Activated naive CD8-positive, alpha-beta T cell treated with anti-CD3 and anti-CD28 coated beads, Interleukin-2, amount 50 U/mL, for 24 hours (primary cell): Measurements from ENCODE around the gene CRYBG3.

Experiments used
- ATAC-seq: fragments of 150-1000 bp; cut with Tn5 transposase; one replicate; pipeline ENCODE4 v1.10.0; 2021
- DNase-seq: peaks from one replicate; pipeline ENCODE4 v3.0.0; 2021
- H3K27ac Mint-ChIP-seq: one replicate; pipeline ENCODE4 v1.8.0; 2021; ENCODE audit warnings: mild to moderate bottlenecking, mixed read lengths
- H3K27me3 Mint-ChIP-seq: one replicate; pipeline ENCODE4 v1.8.0; 2021; ENCODE audit warnings: mixed read lengths
- H3K36me3 Mint-ChIP-seq: one replicate; pipeline ENCODE4 v1.8.0; 2021; ENCODE audit warnings: low read depth, mixed read lengths
- H3K4me1 Mint-ChIP-seq: one replicate; pipeline ENCODE4 v1.8.0; 2021; ENCODE audit warnings: mixed read lengths
- H3K4me3 Mint-ChIP-seq: one replicate; pipeline ENCODE4 v1.8.0; 2021; ENCODE audit warnings: mild to moderate bottlenecking, moderate library complexity, mixed read lengths
- H3K9me3 Mint-ChIP-seq: one replicate; pipeline ENCODE4 v1.8.0; 2021; ENCODE audit warnings: mixed read lengths

CRYBG3 gene

GRCh38 chr3:97974996-97975395 is 153.2 kb downstream of the CRYBG3 start:
- H3K27ac Mint-ChIP-seq = no peak overlapping the region
- H3K9me3 Mint-ChIP-seq = no peaks in the 10 kb centered on the region
- no peak for DNase-seq
- H3K36me3 Mint-ChIP-seq = peaks cover 15% of the 10 kb centered on the region
- H3K4me3 Mint-ChIP-seq = no peak overlapping the region
- no peak for ATAC-seq
- H3K4me1 Mint-ChIP-seq = peaks cover 30% of the 10 kb centered on the region
- no peaks in the 10 kb centered on the region for H3K27me3 Mint-ChIP-seq

GRCh38 chr3:97975466-97975865 is 153.7 kb downstream of the CRYBG3 start:
- no peak for ATAC-seq
- peaks cover 28% of the 10 kb centered on the region for H3K4me1 Mint-ChIP-seq

DNA sequence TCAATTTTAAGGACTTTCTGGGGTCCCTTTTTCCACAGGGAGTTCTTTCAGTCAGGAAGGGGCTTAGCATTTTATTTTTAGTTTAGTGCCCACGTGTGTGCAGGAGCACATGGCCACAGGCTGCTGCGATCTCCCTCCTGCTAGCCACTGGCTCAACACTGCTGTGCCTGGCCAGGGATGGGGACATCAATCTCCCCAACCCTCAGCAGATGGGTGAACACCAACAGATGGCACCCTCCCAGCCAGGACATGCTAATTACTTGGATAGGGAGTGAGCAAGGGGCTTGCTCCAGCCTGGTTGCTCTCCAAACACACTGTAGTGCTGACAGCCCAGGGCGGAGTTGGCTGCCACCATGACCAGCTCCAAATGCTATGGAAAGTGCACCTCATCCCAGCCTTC is 157.8 kb downstream of the CRYBG3 start:
- DNase-seq = no peak
- peaks cover 2% of the 10 kb centered on the region for H3K27me3 Mint-ChIP-seq
- ATAC-seq = no peak
- peaks cover 28% of the 10 kb centered on the region for H3K4me1 Mint-ChIP-seq
- H3K27ac Mint-ChIP-seq = no peak overlapping the region
- no peaks in the 10 kb centered on the region for H3K36me3 Mint-ChIP-seq
- H3K9me3 Mint-ChIP-seq = no peaks in the 10 kb centered on the region
- no peak overlapping the region for H3K4me3 Mint-ChIP-seq

More at GRCh38 chr3:97975466-97975865, 153.7 kb downstream of the CRYBG3 start:
- H3K4me3 Mint-ChIP-seq = no peak overlapping the region
- H3K27me3 Mint-ChIP-seq = no peaks in the 10 kb centered on the region
- DNase-seq = no peak
- H3K36me3 Mint-ChIP-seq = peaks cover 11% of the 10 kb centered on the region
- no peak overlapping the region for H3K27ac Mint-ChIP-seq
- no peaks in the 10 kb centered on the region for H3K9me3 Mint-ChIP-seq

DNA sequence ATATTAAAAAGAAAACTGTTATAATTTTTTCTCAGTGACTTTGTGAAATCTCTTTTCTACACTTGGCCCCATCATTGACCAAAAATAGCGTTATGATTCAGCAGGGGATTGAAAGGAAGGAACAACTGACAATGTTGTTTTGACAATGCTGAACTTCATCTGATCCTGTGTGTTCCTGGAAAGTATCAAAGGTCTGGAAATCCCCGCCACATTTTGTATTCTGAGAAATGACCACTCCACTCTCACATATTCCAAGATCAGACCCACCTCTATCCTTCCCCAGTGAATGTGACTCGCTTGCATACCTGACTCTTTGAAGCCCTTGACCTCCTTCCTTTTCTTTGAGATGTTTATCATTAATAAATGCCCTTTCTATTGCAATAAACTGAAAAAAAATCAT is 160.1 kb downstream of the CRYBG3 start:
- H3K4me1 Mint-ChIP-seq = peaks cover 28% of the 10 kb centered on the region
- DNase-seq (no peak), ATAC-seq (peak; percentile 84)
- no peaks in the 10 kb centered on the region for H3K9me3 Mint-ChIP-seq
- no peak overlapping the region for H3K4me3 Mint-ChIP-seq
- no peaks in the 10 kb centered on the region for H3K36me3 Mint-ChIP-seq
- H3K27me3 Mint-ChIP-seq = peaks cover 2% of the 10 kb centered on the region
- peak overlapping the region; percentile 68 for H3K27ac Mint-ChIP-seq

- Mint-ChIP-seq H3K4me1 (peaks cover 28% of the 10 kb centered on the region), H3K4me3 (no peak overlapping the region), H3K27ac (no peak overlapping the region), H3K27me3 (peaks cover 2% of the 10 kb centered on the region), H3K9me3 (peaks cover 5% of the 10 kb centered on the region), H3K36me3 (no peaks in the 10 kb centered on the region)
- DNase-seq = no peak
- no peak for ATAC-seq
Measured at GRCh38 chr3:97983933-97984491, 162.2 kb downstream of the CRYBG3 start.

- H3K4me3 Mint-ChIP-seq = no peak overlapping the region
- H3K9me3 Mint-ChIP-seq = peaks cover 5% of the 10 kb centered on the region
- no peak for ATAC-seq
- H3K36me3 Mint-ChIP-seq = no peaks in the 10 kb centered on the region
- H3K4me1 Mint-ChIP-seq = peaks cover 24% of the 10 kb centered on the region
- DNase-seq = no peak
- H3K27me3 Mint-ChIP-seq = peaks cover 2% of the 10 kb centered on the region
- no peak overlapping the region for H3K27ac Mint-ChIP-seq
Measured at GRCh38 chr3:97987306-97987705, 165.5 kb downstream of the CRYBG3 start.

DNA sequence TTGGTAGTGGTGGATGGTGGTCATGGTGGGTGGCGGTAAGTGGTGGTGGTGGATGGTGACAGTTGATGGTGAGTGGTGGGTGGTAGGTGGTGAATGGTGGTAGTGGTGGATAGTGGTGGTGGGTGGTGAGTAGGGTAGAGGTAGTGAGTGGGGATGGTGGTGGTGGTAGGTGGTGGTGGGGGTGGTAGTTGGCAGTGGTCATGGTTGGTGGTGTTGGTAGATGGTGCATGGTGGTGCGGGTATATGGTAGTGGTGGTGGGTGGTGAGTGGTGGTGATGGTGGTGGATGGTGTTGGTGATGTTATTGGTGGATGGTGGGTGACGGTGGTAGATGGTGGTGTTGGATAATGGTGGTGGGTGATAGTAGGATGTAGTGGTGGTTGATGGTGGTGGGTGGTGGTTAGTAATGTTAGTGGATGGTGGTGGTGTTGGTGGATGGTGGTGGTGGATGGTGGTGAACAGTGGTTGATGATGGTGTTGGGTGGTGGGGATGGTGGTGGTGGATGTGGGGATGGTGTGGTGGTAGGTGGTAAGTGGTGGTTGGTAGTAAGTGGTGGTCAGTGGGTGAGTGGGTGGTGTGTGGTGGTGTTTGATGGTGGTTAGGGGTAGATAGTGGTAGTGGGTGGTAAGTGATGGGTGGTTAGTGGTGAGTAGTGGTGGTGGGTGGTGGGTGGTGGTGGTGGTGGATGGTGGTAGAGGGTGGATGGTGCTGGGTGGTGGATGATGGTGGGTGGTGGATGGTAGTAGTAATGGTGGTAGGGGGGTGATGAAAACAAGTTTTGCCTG is 167.2 kb downstream of the CRYBG3 start:
- Mint-ChIP-seq H3K36me3 (no peaks in the 10 kb centered on the region), H3K27ac (no peak overlapping the region), H3K9me3 (peaks cover 5% of the 10 kb centered on the region), H3K4me1 (peaks cover 17% of the 10 kb centered on the region), H3K27me3 (peaks cover 2% of the 10 kb centered on the region), H3K4me3 (no peak overlapping the region)
- ATAC-seq (no peak), DNase-seq (no peak)

- no peak for ATAC-seq
- no peak for DNase-seq
- peaks cover 5% of the 10 kb centered on the region for H3K9me3 Mint-ChIP-seq
- H3K4me1 Mint-ChIP-seq = peaks cover 17% of the 10 kb centered on the region
- H3K27ac Mint-ChIP-seq = no peak overlapping the region
- no peaks in the 10 kb centered on the region for H3K27me3 Mint-ChIP-seq
- H3K36me3 Mint-ChIP-seq = no peaks in the 10 kb centered on the region
- no peak overlapping the region for H3K4me3 Mint-ChIP-seq
Measured at GRCh38 chr3:97990624-97991292, 168.9 kb downstream of the CRYBG3 start.

- Mint-ChIP-seq H3K4me1 (peaks cover 17% of the 10 kb centered on the region), H3K4me3 (no peak overlapping the region), H3K27ac (no peak overlapping the region), H3K36me3 (no peaks in the 10 kb centered on the region), H3K9me3 (peaks cover 5% of the 10 kb centered on the region), H3K27me3 (no peaks in the 10 kb centered on the region)
- no peak for DNase-seq
- ATAC-seq = no peak
Measured at GRCh38 chr3:97991293-97991682, 169.5 kb downstream of the CRYBG3 start.

GRCh38 chr3:97992547-97993173 is 170.8 kb downstream of the CRYBG3 start:
- ATAC-seq (no peak), DNase-seq (no peak)
- no peaks in the 10 kb centered on the region for H3K27me3 Mint-ChIP-seq
- H3K9me3 Mint-ChIP-seq = peaks cover 5% of the 10 kb centered on the region
- H3K36me3 Mint-ChIP-seq = no peaks in the 10 kb centered on the region
- H3K4me1 Mint-ChIP-seq = peaks cover 17% of the 10 kb centered on the region
- no peak overlapping the region for H3K27ac Mint-ChIP-seq
- H3K4me3 Mint-ChIP-seq = no peak overlapping the region

DNA sequence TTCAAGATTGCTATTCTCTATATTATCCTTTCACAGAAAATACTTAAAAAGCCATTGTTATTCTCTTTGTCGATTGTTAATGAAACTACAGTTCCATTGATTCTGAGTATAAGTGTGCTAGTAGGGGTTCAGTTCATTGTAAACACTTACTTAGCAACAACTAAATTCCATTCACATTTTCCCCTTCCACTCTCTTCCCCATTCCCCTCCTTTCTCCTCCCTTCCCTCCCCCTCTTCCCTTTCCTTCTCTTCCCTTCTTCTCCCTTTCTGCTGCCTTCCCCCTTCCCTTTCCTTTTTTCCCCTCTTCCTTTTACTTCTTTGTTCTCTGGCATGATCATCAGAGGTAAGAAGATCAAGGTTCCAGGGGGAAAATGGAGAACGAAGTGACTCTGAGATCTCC is 171.7 kb downstream of the CRYBG3 start:
- Mint-ChIP-seq H3K4me3 (no peak overlapping the region), H3K36me3 (no peaks in the 10 kb centered on the region), H3K27me3 (no peaks in the 10 kb centered on the region), H3K4me1 (peaks cover 17% of the 10 kb centered on the region), H3K27ac (no peak overlapping the region), H3K9me3 (peaks cover under 1% of the 10 kb centered on the region)
- DNase-seq (no peak), ATAC-seq (no peak)

GRCh38 chr3:97994328-97994945 is 172.6 kb downstream of the CRYBG3 start:
- Mint-ChIP-seq H3K4me3 (no peak overlapping the region), H3K27me3 (no peaks in the 10 kb centered on the region)
- DNase-seq = no peak

More at GRCh38 chr3:97994328-97994945, 172.6 kb downstream of the CRYBG3 start:
- Mint-ChIP-seq H3K27ac (no peak overlapping the region), H3K4me1 (peaks cover 17% of the 10 kb centered on the region), H3K9me3 (no peaks in the 10 kb centered on the region), H3K36me3 (no peaks in the 10 kb centered on the region)
- no peak for ATAC-seq
